HUES48 (cell line): ENCODE data around the gene CDC14B.

Source experiments
- H3K27ac ChIP-seq: one replicate; pipeline ENCODE4 v1.7.0; 2013; ENCODE audit warnings: low read depth, low read length, inconsistent platforms
- H3K27me3 ChIP-seq: 2 replicates; pipeline ENCODE4 v1.6.1; 2013; ENCODE audit warnings: mild to moderate bottlenecking, low read length; ENCODE audit not compliant: control insufficient read depth, insufficient read depth
- H3K36me3 ChIP-seq: 2 replicates; pipeline ENCODE4 v1.6.1; 2013; ENCODE audit warnings: low read length; ENCODE audit not compliant: control insufficient read depth, insufficient read depth
- H3K4me1 ChIP-seq: 2 replicates; pipeline ENCODE4 v1.6.1; 2013; ENCODE audit warnings: mild to moderate bottlenecking, low read length; ENCODE audit not compliant: control insufficient read depth, insufficient read depth
- H3K4me3 ChIP-seq: 2 replicates; pipeline ENCODE4 v1.5.1; 2013; ENCODE audit warnings: mild to moderate bottlenecking, low read depth, low read length
- H3K9ac ChIP-seq: 2 replicates; pipeline ENCODE4 v1.6.1; 2013; ENCODE audit warnings: mild to moderate bottlenecking, low read depth, low read length, moderate library complexity
- H3K9me3 ChIP-seq: 2 replicates; pipeline ENCODE4 v1.6.1; 2013; ENCODE audit warnings: low read length; ENCODE audit not compliant: control insufficient read depth, insufficient read depth

Gene CDC14B

GRCh38 chr9:96482476-96482875 is 137.2 kb downstream of the CDC14B start:
- no peak overlapping the region for H3K4me3 ChIP-seq
- H3K36me3 ChIP-seq = peaks cover 20% of the 10 kb centered on the region
- no peaks in the 10 kb centered on the region for H3K9me3 ChIP-seq
- H3K4me1 ChIP-seq = no peaks in the 10 kb centered on the region
- H3K9ac ChIP-seq = no peak overlapping the region
- no peak overlapping the region for H3K27ac ChIP-seq
- H3K27me3 ChIP-seq = no peaks in the 10 kb centered on the region

- Histone ChIP-seq H3K9ac (no peak overlapping the region), H3K4me3 (no peak overlapping the region), H3K9me3 (no peaks in the 10 kb centered on the region), H3K27me3 (no peaks in the 10 kb centered on the region), H3K36me3 (peaks cover 17% of the 10 kb centered on the region; the same call in 1 of the 2 replicates), H3K27ac (no peak overlapping the region), H3K4me1 (no peaks in the 10 kb centered on the region)
Observed at GRCh38 chr9:96480736-96481135, 138.9 kb downstream of the CDC14B start.

GRCh38 chr9:96478829-96479371 is 140.7 kb downstream of the CDC14B start:
- no peaks in the 10 kb centered on the region for H3K4me1 ChIP-seq
- no peaks in the 10 kb centered on the region for H3K27me3 ChIP-seq
- no peak overlapping the region for H3K27ac ChIP-seq
- no peak overlapping the region for H3K4me3 ChIP-seq
- no peak overlapping the region for H3K9ac ChIP-seq
- H3K36me3 ChIP-seq = peaks cover 17% of the 10 kb centered on the region
- no peaks in the 10 kb centered on the region for H3K9me3 ChIP-seq

- no peak overlapping the region for H3K27ac ChIP-seq
Observed at GRCh38 chr9:96476591-96476990, 143.1 kb downstream of the CDC14B start.

GRCh38 chr9:96476013-96476412 is 143.6 kb downstream of the CDC14B start:
- H3K4me3 ChIP-seq = no peak overlapping the region
- no peak overlapping the region for H3K9ac ChIP-seq
- H3K27me3 ChIP-seq = no peaks in the 10 kb centered on the region
- peaks cover 40% of the 10 kb centered on the region for H3K36me3 ChIP-seq
- H3K9me3 ChIP-seq = no peaks in the 10 kb centered on the region
- H3K4me1 ChIP-seq = no peaks in the 10 kb centered on the region
- no peak overlapping the region for H3K27ac ChIP-seq

More at GRCh38 chr9:96476591-96476990, 143.1 kb downstream of the CDC14B start:
- Histone ChIP-seq H3K27me3 (no peaks in the 10 kb centered on the region), H3K9ac (no peak overlapping the region), H3K9me3 (no peaks in the 10 kb centered on the region), H3K36me3 (peaks cover 37% of the 10 kb centered on the region), H3K4me1 (no peaks in the 10 kb centered on the region), H3K4me3 (no peak overlapping the region)

- Histone ChIP-seq H3K4me1 (0 out of 2 replicates have a peak, but pooled peaks cover 5% of the 10 kb centered on the region), H3K27ac (no peak overlapping the region), H3K36me3 (peaks cover 33% of the 10 kb centered on the region), H3K9ac (no peak overlapping the region), H3K9me3 (no peaks in the 10 kb centered on the region), H3K27me3 (no peaks in the 10 kb centered on the region), H3K4me3 (no peak overlapping the region)
Observed at GRCh38 chr9:96467784-96468183, 151.9 kb downstream of the CDC14B start.

GRCh38 chr9:96464426-96464825 is 155.2 kb downstream of the CDC14B start:
- Histone ChIP-seq H3K36me3 (peaks cover 17% of the 10 kb centered on the region), H3K9me3 (no peaks in the 10 kb centered on the region), H3K4me3 (no peak overlapping the region), H3K27me3 (no peaks in the 10 kb centered on the region), H3K4me1 (peaks cover 33% of the 10 kb centered on the region), H3K27ac (no peak overlapping the region), H3K9ac (no peak overlapping the region)

- Histone ChIP-seq H3K9ac (no peak overlapping the region), H3K4me1 (peaks cover 35% of the 10 kb centered on the region), H3K27ac (no peak overlapping the region)
Observed at GRCh38 chr9:96462541-96462940, 157.1 kb downstream of the CDC14B start.

GRCh38 chr9:96461336-96461735 is 158.3 kb downstream of the CDC14B start:
- H3K9me3 ChIP-seq = no peaks in the 10 kb centered on the region
- no peak overlapping the region for H3K4me3 ChIP-seq
- H3K27me3 ChIP-seq = no peaks in the 10 kb centered on the region
- no peak overlapping the region for H3K9ac ChIP-seq
- H3K4me1 ChIP-seq = peaks cover 35% of the 10 kb centered on the region
- H3K36me3 ChIP-seq = peaks cover 3% of the 10 kb centered on the region
- no peak overlapping the region for H3K27ac ChIP-seq

More at GRCh38 chr9:96462541-96462940, 157.1 kb downstream of the CDC14B start:
- peaks cover 7% of the 10 kb centered on the region for H3K36me3 ChIP-seq
- no peaks in the 10 kb centered on the region for H3K9me3 ChIP-seq
- H3K27me3 ChIP-seq = no peaks in the 10 kb centered on the region
- H3K4me3 ChIP-seq = no peak overlapping the region

- Histone ChIP-seq H3K4me1 (peaks cover 35% of the 10 kb centered on the region), H3K4me3 (no peak overlapping the region; the same call in 1 of the 2 replicates), H3K27me3 (no peaks in the 10 kb centered on the region), H3K9ac (no peak overlapping the region), H3K27ac (no peak overlapping the region), H3K9me3 (no peaks in the 10 kb centered on the region), H3K36me3 (no peaks in the 10 kb centered on the region)
Observed at GRCh38 chr9:96460882-96461281, 158.8 kb downstream of the CDC14B start.

- Histone ChIP-seq H3K27ac (peak overlapping the region; percentile 65), H3K4me3 (no peak overlapping the region; the same call in 1 of the 2 replicates), H3K27me3 (no peaks in the 10 kb centered on the region), H3K9ac (no peak overlapping the region), H3K4me1 (peaks cover 35% of the 10 kb centered on the region), H3K9me3 (no peaks in the 10 kb centered on the region), H3K36me3 (no peaks in the 10 kb centered on the region)
Observed at GRCh38 chr9:96460470-96460869, 159.2 kb downstream of the CDC14B start.
